Esophagus muscularis mucosa (tissue), 4 donors: ENCODE data around the gene VWC2. TPM values are rescaled to one million over a fixed set of nuclear protein-coding genes. Genes with fewer than 3 reads are reported as not detected.

ENCODE experiments used
- DNase-seq: peaks from one replicate; pipeline ENCODE4 v3.0.0-alpha.2; 2017; ENCODE audit errors: extremely low spot score
- H3K27ac ChIP-seq, 4 donors: fragments of 200-600 bp; sonication (generic); replicated peaks in 1 of 4; 1 replicate in 3 of 4; 2 replicates in 1 of 4; pipeline ENCODE4 v1.5.1; 2016 to 2019; ENCODE audit warnings: mild to moderate bottlenecking in 1 of 4
- H3K27me3 ChIP-seq, 4 donors: fragments of 200-600 bp; sonication (generic); one replicate each; pipeline versions ENCODE4 v1.5.1 to v1.6.0; 2016 to 2019
- H3K36me3 ChIP-seq, 4 donors: fragments of 200-600 bp; sonication (generic); one replicate each; pipeline ENCODE4 v1.5.1; 2016 to 2019
- H3K4me1 ChIP-seq, 4 donors: fragments of 200-600 bp; sonication (generic); one replicate each; pipeline ENCODE4 v1.5.1; 2016 to 2019
- H3K4me3 ChIP-seq, 4 donors: fragments of 200-600 bp; sonication (generic); 1 replicate in 2 of 4; 2 replicates in 2 of 4; pipeline ENCODE4 v1.5.1; 2016 to 2019; ENCODE audit warnings: mild to moderate bottlenecking in 4 of 4, moderate library complexity in 1 of 4
- H3K9me3 ChIP-seq, 4 donors: fragments of 200-600 bp; sonication (generic); 1 replicate in 3 of 4; 2 replicates in 1 of 4; pipeline ENCODE4 v1.5.1; 2016 to 2019
- EP300 ChIP-seq: sonication (generic); formaldehyde crosslinking; IDR thresholded peaks from one replicate; pipeline ENCODE4 v1.6.1; 2017; ENCODE audit warnings: antibody characterized with exemption
- POLR2A ChIP-seq: fragments of 450-650 bp; IDR thresholded peaks from one replicate; pipeline ENCODE4 v1.6.1; 2017; ENCODE audit warnings: antibody characterized with exemption, moderate library complexity, mild to moderate bottlenecking, low read depth
- POLR2AphosphoS5 ChIP-seq, 2 donors: sonication (generic); formaldehyde crosslinking; IDR thresholded peaks; one replicate each; pipeline ENCODE4 v1.6.1; 2017; ENCODE audit warnings: antibody characterized with exemption in 2 of 2
- WGBS: methylation state at CpG from one replicate; pipeline ENCODE4 v1.1.5; 2018; 5-methylcytosine and 5-hydroxymethylcytosine counted together
- intact Hi-C: fragments of 100-400 bp; cut with DNase I; formaldehyde crosslinking; loops from one replicate; pipeline ENCODE4 v1.15.1; 2023
- total RNA-seq, 4 donors: library from RNA; depleted of rRNA; stranded (reverse); fragments of >200 nt; gene quantifications; one replicate each; pipeline versions ENCODE4 v1.1.0 to v1.2.1, GENCODE V29; 2016
- TF ChIP-seq, protein P1 (sequence below), 3 experiments: fragments of 200-600 bp in 2 of 3; fragments of 450-650 bp in 1 of 3; sonication (generic) in 2 of 3; IDR thresholded peaks; one replicate each; pipeline ENCODE4 v1.5.1; 2017 to 2019; ENCODE audit warnings: antibody characterized with exemption in 3 of 3, mild to moderate bottlenecking in 2 of 3, moderate library complexity in 1 of 3

VWC2 gene
- total RNA-seq, 4 donors from 2014 or later = under 0.01 to 0.17 (median 0.06) TPM; not detected in 1

DNA sequence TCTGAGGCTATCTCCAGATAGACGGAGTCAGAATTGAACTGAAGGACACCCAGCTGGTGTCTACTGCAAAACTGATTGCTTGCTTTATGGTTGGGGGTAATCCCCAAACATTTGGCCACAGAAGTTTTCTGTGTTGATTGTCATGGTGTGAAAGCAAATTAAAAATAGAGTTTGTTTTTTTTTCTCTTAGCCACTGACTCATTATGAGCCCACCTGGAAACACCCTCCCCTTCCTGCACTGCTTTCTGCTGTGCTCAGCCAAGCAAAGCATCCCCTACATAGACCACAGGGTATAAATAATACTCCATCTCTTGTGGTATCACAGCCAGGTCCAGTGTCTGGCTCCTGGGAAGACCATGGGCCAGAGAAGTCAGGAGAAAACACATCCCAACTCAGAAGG is 6.5 kb upstream of the VWC2 start:
- 100% methylated on average over 1 of the region's 1 CpG for WGBS
- H3K27me3 ChIP-seq = peaks cover 0 to 3% (median 0%) of the 10 kb centered on the region in 4 donors
- no peaks in the 10 kb centered on the region for H3K4me1 ChIP-seq
- no peaks in the 10 kb centered on the region for H3K36me3 ChIP-seq
- H3K4me3 ChIP-seq = no peak overlapping the region
- no peak for DNase-seq
- H3K27ac ChIP-seq = no peak overlapping the region
- intact Hi-C loops = no loop called here
- H3K9me3 ChIP-seq = no peaks in the 10 kb centered on the region
- TF ChIP-seq, protein P1, sequence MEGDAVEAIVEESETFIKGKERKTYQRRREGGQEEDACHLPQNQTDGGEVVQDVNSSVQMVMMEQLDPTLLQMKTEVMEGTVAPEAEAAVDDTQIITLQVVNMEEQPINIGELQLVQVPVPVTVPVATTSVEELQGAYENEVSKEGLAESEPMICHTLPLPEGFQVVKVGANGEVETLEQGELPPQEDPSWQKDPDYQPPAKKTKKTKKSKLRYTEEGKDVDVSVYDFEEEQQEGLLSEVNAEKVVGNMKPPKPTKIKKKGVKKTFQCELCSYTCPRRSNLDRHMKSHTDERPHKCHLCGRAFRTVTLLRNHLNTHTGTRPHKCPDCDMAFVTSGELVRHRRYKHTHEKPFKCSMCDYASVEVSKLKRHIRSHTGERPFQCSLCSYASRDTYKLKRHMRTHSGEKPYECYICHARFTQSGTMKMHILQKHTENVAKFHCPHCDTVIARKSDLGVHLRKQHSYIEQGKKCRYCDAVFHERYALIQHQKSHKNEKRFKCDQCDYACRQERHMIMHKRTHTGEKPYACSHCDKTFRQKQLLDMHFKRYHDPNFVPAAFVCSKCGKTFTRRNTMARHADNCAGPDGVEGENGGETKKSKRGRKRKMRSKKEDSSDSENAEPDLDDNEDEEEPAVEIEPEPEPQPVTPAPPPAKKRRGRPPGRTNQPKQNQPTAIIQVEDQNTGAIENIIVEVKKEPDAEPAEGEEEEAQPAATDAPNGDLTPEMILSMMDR (IDR thresholded peaks at IDR 0.05) = no peak
- TF ChIP-seq EP300 (no peak), POLR2AphosphoS5 (IDR thresholded peaks at IDR 0.05) (no peak), POLR2A (no peak)

- Histone ChIP-seq H3K36me3 (no peaks in the 10 kb centered on the region), H3K9me3 (no peaks in the 10 kb centered on the region), H3K27ac (no peak overlapping the region), H3K4me3 (no peak overlapping the region), H3K27me3 (peaks cover 0 to 11% (median 0%) of the 10 kb centered on the region in 4 donors), H3K4me1 (peaks cover 0 to 1% (median 0%) of the 10 kb centered on the region in 4 donors)
- no peak for DNase-seq
- intact Hi-C loops = no loop called here
- TF ChIP-seq, protein P1 (IDR thresholded peaks at IDR 0.05) = no peak
- no peak for TF ChIP-seq EP300
- TF ChIP-seq POLR2A = no peak
- no peak for TF ChIP-seq POLR2AphosphoS5 (IDR thresholded peaks at IDR 0.05)
- WGBS = 88% methylated on average over 5 of the region's 5 CpGs
These were observed 5.7 kb upstream of the VWC2 start for GRCh38 chr7:49767719-49768118.

DNA sequence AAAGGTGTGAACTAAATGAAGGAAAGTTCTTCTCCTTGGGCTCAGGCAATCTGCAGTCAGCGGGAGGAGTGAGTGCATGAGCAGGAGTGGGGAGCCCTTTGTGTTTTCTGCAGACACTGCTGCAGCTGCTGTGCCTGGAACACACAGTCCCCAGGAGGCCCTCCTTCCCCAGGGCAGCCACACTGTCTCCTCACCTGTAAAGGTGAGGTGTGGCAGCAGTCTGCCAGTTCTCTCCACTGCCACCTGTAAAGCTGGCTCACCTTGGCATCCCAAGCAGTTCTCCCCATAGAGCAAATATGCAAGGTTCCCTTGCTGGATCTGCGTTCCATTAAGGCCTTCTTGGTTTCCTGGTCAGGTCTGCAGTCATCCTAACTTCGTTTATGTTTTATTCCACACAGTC is 5.2 kb upstream of the VWC2 start:
- Histone ChIP-seq H3K4me1 (peaks cover 3 to 7% (median 5%) of the 10 kb centered on the region in 4 donors), H3K9me3 (no peaks in the 10 kb centered on the region), H3K27ac (no peak overlapping the region), H3K27me3 (peaks cover 0 to 16% (median 0%) of the 10 kb centered on the region in 4 donors), H3K36me3 (no peaks in the 10 kb centered on the region), H3K4me3 (no peak overlapping the region)
- intact Hi-C loops = no loop called here
- TF ChIP-seq, protein P1 (IDR thresholded peaks at IDR 0.05) = no peak
- TF ChIP-seq POLR2AphosphoS5 (IDR thresholded peaks at IDR 0.05) (no peak), EP300 (no peak), POLR2A (no peak)
- WGBS = 78% methylated on average over 2 of the region's 3 CpGs
- DNase-seq = no peak

- H3K27ac ChIP-seq = no peak overlapping the region
- intact Hi-C loops = no loop called here
- H3K9me3 ChIP-seq = no peaks in the 10 kb centered on the region
- no peak for TF ChIP-seq POLR2A
- no peak for TF ChIP-seq EP300
- TF ChIP-seq, protein P1 (IDR thresholded peaks at IDR 0.05) = no peak
- no peak for TF ChIP-seq POLR2AphosphoS5 (IDR thresholded peaks at IDR 0.05)
- peaks cover 3 to 12% (median 11%) of the 10 kb centered on the region in 4 donors for H3K4me1 ChIP-seq
- peaks cover 0 to 22% (median 0%) of the 10 kb centered on the region in 4 donors for H3K27me3 ChIP-seq
- no peak for DNase-seq
- no peak overlapping the region for H3K4me3 ChIP-seq
- H3K36me3 ChIP-seq = no peaks in the 10 kb centered on the region
- 82% methylated on average over 3 of the region's 3 CpGs for WGBS
These were observed 4.6 kb upstream of the VWC2 start for GRCh38 chr7:49768835-49769234.

DNA sequence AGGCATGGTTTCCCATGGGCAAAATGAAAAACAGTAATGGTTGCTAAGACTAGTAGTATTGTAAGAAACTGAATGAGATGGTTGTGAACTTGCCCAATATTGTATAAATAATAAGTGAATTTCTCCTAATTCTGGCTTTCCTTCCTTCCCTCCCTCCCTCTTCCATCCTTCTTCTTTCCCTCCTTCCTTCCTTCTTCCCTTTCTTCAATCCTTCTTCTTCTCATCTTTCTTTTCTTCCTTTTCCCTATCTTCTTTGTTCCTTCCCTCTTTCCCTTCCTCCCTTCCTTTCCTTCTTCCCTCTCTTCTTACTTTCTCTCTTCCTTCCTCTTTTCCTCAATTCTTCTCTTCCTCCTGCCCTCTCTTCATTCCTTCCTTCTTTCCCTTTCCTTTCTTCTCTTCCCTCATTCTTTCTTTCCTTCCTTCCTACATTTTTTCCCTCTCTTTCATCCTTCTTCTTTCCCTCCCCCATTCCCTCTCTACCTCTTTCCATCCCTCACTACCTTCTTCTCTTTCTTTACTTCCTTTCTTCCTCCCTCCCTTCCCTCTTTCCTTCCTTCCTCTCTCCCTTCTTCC is 4.1 kb upstream of the VWC2 start:
- no peak for DNase-seq
- Histone ChIP-seq H3K36me3 (no peaks in the 10 kb centered on the region), H3K4me3 (no peak overlapping the region), H3K27me3 (peaks cover 0 to 27% (median 2%) of the 10 kb centered on the region in 4 donors), H3K4me1 (peaks cover 6 to 18% (median 16%) of the 10 kb centered on the region in 4 donors), H3K9me3 (no peaks in the 10 kb centered on the region), H3K27ac (no peak overlapping the region)
- no peak for TF ChIP-seq POLR2A
- TF ChIP-seq, protein P1 (IDR thresholded peaks at IDR 0.05) = no peak
- TF ChIP-seq POLR2AphosphoS5 (IDR thresholded peaks at IDR 0.05) = no peak
- no peak for TF ChIP-seq EP300
- intact Hi-C loops = no loop called here
